Measurements from ENCODE around the gene ZNF668.

ZNF668 gene

GRCh38 chr16:31081428-31082351 lies 7.7 kb upstream of the ZNF668 start:
- DNase-seq (ENCODE audit: low read depth, low spot score) = no peak

DNA sequence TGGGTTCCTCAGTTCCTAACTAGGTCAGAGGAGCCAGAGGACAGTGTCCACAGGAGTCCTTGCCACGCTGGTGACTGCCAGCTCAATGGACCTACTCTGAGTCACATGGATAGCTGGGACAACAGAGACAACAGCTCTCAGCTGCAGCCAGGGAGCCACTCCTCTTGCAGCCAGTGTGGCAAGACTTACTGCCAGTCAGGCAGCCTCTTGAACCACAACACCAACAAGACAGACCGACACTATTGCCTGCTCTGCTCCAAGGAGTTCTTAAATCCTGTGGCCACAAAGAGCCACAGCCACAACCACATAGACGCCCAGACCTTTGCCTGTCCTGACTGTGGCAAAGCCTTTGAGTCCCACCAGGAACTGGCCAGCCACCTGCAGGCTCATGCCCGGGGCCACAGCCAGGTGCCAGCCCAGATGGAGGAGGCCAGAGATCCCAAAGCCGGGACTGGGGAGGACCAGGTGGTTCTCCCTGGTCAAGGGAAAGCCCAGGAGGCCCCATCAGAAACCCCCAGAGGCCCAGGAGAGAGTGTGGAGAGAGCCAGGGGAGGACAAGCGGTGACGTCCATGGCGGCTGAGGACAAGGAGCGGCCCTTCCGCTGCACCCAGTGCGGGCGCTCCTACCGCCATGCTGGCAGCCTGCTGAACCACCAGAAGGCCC lies 6.8 kb upstream of the ZNF668 start:
- DNase-seq (ENCODE audit: low read depth, low spot score) = no peak

DNA sequence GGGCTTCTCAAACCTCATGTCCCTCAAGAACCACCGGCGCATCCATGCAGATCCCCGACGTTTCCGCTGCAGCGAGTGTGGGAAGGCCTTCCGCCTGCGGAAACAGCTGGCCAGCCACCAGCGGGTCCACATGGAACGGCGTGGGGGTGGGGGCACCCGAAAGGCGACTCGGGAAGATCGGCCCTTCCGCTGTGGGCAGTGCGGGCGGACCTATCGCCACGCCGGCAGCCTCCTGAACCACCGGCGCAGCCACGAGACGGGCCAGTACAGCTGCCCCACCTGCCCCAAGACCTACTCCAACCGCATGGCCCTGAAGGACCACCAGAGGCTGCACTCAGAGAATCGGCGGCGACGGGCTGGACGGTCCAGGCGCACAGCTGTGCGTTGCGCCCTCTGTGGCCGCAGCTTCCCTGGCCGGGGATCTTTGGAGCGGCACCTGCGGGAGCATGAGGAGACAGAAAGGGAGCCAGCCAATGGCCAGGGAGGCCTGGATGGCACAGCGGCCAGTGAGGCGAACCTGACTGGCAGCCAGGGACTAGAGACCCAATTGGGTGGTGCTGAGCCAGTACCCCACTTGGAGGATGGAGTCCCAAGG lies 6.1 kb upstream of the ZNF668 start:
- DNase-seq (ENCODE audit: low read depth, low spot score) = no peak

DNA sequence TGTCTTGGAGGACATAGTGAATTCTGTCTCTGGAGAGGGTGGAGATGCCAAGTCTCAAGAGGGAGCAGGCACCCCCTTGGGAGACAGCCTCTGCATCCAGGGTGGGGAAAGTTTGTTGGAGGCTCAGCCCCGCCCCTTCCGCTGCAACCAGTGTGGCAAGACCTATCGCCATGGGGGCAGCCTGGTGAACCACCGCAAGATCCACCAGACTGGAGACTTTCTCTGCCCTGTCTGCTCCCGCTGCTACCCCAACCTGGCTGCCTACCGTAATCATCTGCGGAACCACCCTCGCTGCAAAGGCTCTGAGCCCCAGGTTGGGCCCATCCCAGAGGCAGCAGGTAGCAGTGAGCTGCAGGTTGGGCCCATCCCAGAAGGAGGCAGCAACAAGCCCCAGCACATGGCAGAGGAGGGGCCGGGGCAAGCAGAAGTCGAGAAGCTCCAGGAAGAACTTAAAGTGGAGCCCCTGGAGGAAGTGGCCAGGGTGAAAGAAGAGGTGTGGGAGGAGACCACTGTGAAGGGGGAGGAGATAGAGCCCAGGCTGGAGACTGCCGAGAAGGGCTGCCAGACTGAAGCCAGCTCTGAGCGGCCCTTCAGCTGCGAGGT lies 5.4 kb upstream of the ZNF668 start:
- DNase-seq (ENCODE audit: low read depth, low spot score) = no peak

GRCh38 chr16:31078597-31079341 lies 4.7 kb upstream of the ZNF668 start:
- DNase-seq (ENCODE audit: low read depth, low spot score) = no peak

- no peak for DNase-seq (ENCODE audit: low read depth, low spot score)
These were observed 3.8 kb upstream of the ZNF668 start for GRCh38 chr16:31077592-31078396.

DNA sequence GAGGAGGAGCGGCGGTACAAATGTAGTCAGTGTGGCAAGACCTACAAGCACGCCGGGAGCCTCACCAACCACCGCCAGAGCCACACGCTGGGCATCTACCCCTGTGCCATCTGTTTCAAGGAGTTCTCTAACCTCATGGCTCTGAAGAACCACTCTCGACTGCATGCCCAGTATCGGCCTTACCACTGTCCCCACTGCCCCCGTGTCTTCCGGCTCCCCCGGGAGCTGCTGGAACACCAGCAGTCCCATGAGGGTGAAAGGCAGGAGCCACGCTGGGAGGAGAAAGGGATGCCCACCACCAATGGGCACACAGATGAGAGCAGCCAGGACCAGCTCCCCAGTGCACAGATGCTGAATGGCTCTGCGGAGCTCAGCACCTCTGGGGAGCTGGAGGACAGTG lies 3.0 kb upstream of the ZNF668 start:
- DNase-seq (ENCODE audit: low read depth, low spot score) = no peak

GRCh38 chr16:31076319-31076718 lies 2.3 kb upstream of the ZNF668 start:
- DNase-seq (ENCODE audit: low read depth, low spot score) = no peak

- DNase-seq (ENCODE audit: low read depth, low spot score) = no peak
These were observed 759 bp upstream of the ZNF668 start for GRCh38 chr16:31074814-31075183.

- peak; percentile 71 for DNase-seq (ENCODE audit: low read depth, low spot score)
These were observed 684 bp downstream of the ZNF668 start for GRCh38 chr16:31073142-31073969.

DNA sequence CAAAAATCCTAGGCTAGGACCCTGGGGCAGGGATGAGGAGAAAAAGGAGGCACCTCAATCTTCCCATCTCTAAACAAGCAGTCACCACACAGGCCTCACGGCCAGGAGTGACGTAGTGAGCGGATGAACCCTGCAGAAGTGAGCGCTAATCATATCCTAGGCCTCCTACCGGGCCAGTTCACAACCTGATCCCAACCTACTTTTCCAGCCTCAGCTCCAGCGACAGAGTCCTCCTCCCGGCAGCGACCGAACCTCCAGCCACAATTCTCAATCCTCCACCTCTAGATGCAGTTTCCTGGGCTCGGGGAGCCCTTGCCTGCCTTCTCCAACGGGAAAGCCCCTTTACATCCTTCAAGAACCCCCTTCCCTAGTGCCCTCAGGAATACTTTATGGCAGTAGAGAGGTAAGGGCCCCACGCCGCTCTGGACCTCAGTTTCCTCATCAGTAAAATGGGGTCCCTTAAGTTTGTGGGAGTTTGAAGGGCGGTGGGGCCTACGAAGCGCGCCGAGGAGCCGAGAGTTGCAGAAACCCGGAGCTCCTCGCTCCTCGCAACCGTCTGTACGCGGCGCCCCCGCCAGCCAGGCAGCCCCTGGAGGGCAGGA lies 1.4 kb downstream of the ZNF668 start:
- DNase-seq (ENCODE audit: low read depth, low spot score) = no peak

DNA sequence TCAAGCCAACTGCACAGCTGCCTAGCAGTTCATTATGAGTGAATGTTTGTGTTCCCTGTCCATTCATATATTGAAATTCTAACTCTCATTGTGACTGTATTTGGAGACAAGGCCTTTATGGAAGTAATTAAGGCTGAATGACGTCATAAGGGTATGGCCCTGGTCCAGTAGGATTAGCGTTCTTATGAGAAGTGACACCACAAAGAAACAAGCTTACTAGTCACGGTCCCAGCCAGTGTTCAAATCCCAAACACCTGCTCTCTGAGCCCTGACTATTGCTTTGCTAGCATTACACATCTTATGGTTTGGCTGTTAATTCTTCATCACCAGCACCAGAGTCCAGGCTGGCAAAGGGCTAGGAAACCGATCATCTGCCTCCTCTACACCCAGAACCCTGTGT lies 2.2 kb downstream of the ZNF668 start:
- DNase-seq (ENCODE audit: low read depth, low spot score) = no peak

DNA sequence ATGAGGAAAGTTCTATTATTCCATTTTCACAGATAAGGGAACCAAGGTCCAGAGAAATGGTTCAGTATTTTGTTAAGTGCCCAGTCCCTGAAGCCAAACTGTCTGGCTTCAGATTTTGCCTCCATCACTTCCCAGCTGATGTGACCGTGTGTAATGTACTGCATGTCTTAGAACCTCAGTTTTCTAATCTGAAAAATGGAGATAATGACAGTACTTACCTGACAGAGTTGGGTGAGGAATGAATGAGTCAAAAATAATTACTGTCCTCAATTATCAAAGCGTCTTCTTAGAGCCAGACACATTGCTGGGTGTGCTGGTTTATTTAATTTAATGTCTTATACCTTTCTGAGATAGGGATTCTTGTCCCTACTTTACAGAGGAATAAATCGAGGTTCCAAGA lies 6.7 kb downstream of the ZNF668 start:
- DNase-seq (ENCODE audit: low read depth, low spot score) = no peak

DNA sequence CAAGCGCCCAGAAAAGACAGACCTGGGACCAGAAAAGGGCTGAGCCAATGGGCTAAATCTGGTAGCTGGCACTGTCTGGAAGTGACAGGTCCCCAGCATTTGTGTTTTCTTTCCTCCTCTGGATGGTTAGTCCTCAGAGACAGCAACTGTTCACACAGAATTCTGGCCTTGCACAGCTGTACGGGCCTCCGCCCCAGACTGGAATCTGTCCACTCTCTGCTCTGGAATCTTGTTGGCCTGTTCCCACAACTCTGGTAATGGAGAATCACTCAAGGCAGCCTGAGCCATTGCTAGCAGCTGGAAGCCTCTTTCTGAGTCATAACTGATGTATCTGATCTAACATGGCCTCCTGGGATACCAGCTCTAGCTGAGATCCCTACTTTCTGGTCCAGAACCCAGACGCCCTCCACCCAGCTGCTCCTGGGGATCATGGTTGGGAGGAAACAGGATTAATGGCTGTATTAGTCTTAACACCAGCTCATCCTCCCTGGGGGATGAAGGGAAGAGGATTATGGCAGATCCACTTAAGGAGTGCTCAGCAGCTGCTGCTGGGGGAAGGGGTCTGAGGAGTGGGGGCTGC lies 9.1 kb downstream of the ZNF668 start:
- DNase-seq (ENCODE audit: low read depth, low spot score) = no peak

DNA sequence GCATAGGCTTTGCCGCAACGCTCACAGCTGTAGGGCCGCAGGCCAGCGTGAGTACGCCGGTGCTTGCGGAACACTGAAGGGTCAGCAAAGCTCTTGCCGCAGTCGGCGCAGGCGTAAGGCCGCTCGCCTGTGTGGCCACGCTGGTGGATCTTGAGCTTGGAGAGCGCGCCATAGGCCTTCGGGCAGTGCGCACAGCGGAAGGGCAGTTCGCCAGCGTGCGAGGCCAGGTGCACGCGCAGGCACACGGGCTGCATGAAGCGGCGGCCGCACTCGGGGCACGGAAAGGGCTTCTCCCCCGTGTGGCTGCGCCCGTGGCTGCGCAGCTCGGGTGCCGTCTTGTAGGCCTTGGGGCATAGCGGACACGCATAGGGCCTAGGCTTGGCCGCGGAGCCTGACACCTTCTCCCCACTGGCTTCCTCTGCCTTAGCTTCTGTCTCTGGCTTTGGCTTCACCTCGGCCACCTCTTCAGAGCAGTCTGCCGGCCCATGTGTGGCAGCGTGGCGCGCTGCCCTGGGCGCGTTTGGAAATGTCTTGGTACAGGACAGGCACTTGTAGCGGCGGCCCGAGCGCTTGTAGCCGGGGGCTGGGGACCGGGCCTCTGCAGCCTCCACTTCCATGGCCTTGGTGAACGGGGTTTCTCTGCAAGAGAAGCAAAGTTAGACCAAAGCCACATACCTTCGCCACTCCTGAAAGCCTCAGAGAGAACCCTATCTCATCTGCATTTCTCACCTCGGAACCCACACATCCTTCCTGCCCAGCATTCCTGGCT lies 10.0 kb downstream of the ZNF668 start:
- DNase-seq (ENCODE audit: low read depth, low spot score) = no peak

- DNase-seq (ENCODE audit: low read depth, low spot score) = no peak
These were observed 10.6 kb downstream of the ZNF668 start for GRCh38 chr16:31063495-31063842.

GRCh38 chr16:31061813-31062440 lies 12.1 kb downstream of the ZNF668 start:
- no peak for DNase-seq (ENCODE audit: low read depth, low spot score)
